Pons (tissue), 1 donor: Measurements from ENCODE around the gene OXSM.

Experiments
- DNase-seq: peaks from one replicate; pipeline ENCODE4 v3.0.0-alpha.2; 2016; ENCODE audit warnings: low spot score

Gene OXSM

GRCh38 chr3:25789596-25790556 is at the start of gene OXSM:
TSS of gene OXSM (plus strand) at chr3:25790090. CDS start at chr3:25791021, 931 bp downstream.
- DNase-seq: peak; percentile 87

GRCh38 chr3:25744470-25744869 is 45.4 kb upstream of the OXSM start:
- DNase-seq: no peak

- DNase-seq: no peak
These were observed 42.9 kb upstream of the OXSM start for GRCh38 chr3:25747033-25747432.

- DNase-seq: no peak
These were observed 41.7 kb upstream of the OXSM start for GRCh38 chr3:25748189-25748588.

GRCh38 chr3:25749031-25749581 is 40.8 kb upstream of the OXSM start:
- DNase-seq: no peak

- DNase-seq: no peak
These were observed 38.8 kb upstream of the OXSM start for GRCh38 chr3:25751048-25751447.

- no peak for DNase-seq
These were observed 38.2 kb upstream of the OXSM start for GRCh38 chr3:25751725-25752124.

GRCh38 chr3:25768851-25769250 is 21.0 kb upstream of the OXSM start:
- no peak for DNase-seq

GRCh38 chr3:25775936-25776335 is 14.0 kb upstream of the OXSM start:
- no peak for DNase-seq

- no peak for DNase-seq
These were observed 9.3 kb upstream of the OXSM start for GRCh38 chr3:25780618-25781017.

GRCh38 chr3:25781145-25781757 is 8.6 kb upstream of the OXSM start:
- DNase-seq: no peak

- no peak for DNase-seq
These were observed 7.9 kb upstream of the OXSM start for GRCh38 chr3:25781758-25782594.

GRCh38 chr3:25782636-25782937 is 7.3 kb upstream of the OXSM start:
- DNase-seq: no peak

- peak; percentile 71 for DNase-seq
These were observed 6.8 kb upstream of the OXSM start, which contains the start of gene NGLY1 for GRCh38 chr3:25782938-25783660. TSS of gene NGLY1 (minus strand) at chr3:25783443. CDS start at chr3:25783390, 53 bp downstream.

GRCh38 chr3:25783661-25784512 is 6.0 kb upstream of the OXSM start:
- no peak for DNase-seq

- DNase-seq: no peak
These were observed 4.9 kb upstream of the OXSM start for GRCh38 chr3:25784971-25785370.

GRCh38 chr3:25785826-25786225 is 4.1 kb upstream of the OXSM start:
- DNase-seq: no peak

GRCh38 chr3:25787689-25788088 is 2.2 kb upstream of the OXSM start:
- no peak for DNase-seq

GRCh38 chr3:25789209-25789595 is 688 bp upstream of the OXSM start:
- DNase-seq: no peak

- no peak for DNase-seq
These were observed 11.9 kb downstream of the OXSM start for GRCh38 chr3:25801786-25802185.

- no peak for DNase-seq
These were observed 13.9 kb downstream of the OXSM start for GRCh38 chr3:25803833-25804232.
